HUES48 (cell line): ENCODE data around the gene ANKMY2.

Experiments
- H3K27ac ChIP-seq: one replicate; pipeline ENCODE4 v1.7.0; 2013; ENCODE audit warnings: low read depth, low read length, inconsistent platforms
- H3K27me3 ChIP-seq: 2 replicates; pipeline ENCODE4 v1.6.1; 2013; ENCODE audit warnings: mild to moderate bottlenecking, low read length; ENCODE audit not compliant: control insufficient read depth, insufficient read depth
- H3K36me3 ChIP-seq: 2 replicates; pipeline ENCODE4 v1.6.1; 2013; ENCODE audit warnings: low read length; ENCODE audit not compliant: control insufficient read depth, insufficient read depth
- H3K4me1 ChIP-seq: 2 replicates; pipeline ENCODE4 v1.6.1; 2013; ENCODE audit warnings: mild to moderate bottlenecking, low read length; ENCODE audit not compliant: control insufficient read depth, insufficient read depth
- H3K4me3 ChIP-seq: 2 replicates; pipeline ENCODE4 v1.5.1; 2013; ENCODE audit warnings: mild to moderate bottlenecking, low read depth, low read length
- H3K9ac ChIP-seq: 2 replicates; pipeline ENCODE4 v1.6.1; 2013; ENCODE audit warnings: mild to moderate bottlenecking, low read depth, low read length, moderate library complexity
- H3K9me3 ChIP-seq: 2 replicates; pipeline ENCODE4 v1.6.1; 2013; ENCODE audit warnings: low read length; ENCODE audit not compliant: control insufficient read depth, insufficient read depth

ANKMY2 gene

DNA sequence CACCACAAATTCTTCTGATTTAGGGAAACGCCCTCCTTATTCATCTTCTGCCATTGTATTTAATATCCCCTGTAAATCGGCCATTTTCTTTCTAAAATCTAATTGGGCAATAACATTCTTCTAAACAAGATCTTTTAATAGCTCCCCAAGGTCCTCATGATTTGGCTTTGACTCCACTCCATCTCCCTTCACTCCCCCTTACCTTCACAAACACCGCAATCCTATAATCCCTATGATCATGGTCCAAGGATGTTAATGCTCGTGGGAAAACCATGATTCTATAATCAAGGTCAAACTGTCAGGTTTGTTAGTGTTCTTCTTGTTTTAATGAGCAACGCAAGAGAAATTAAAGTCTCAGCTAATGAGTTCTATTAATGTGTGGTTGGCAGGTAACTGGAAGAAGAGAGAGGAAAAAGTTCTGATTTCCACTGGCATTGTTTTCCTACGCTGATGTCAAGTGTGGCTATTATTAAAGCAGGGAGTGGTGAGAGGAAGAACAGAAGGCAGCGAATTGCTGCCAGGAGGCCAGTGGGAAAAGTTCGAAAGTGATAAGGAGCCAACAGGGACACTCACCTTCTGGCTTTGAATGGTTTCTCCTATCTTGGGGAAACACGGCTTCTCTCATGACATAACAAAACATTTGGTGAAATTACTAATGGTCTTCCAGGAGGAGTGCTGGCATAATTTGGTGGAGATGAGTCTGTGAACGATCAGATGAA is 90.9 kb downstream of the ANKMY2 start:
- no peaks in the 10 kb centered on the region for H3K36me3 ChIP-seq
- no peaks in the 10 kb centered on the region for H3K27me3 ChIP-seq
- no peak overlapping the region for H3K27ac ChIP-seq
- H3K9me3 ChIP-seq = no peaks in the 10 kb centered on the region
- no peak overlapping the region for H3K4me3 ChIP-seq
- no peaks in the 10 kb centered on the region for H3K4me1 ChIP-seq
- no peak overlapping the region for H3K9ac ChIP-seq

DNA sequence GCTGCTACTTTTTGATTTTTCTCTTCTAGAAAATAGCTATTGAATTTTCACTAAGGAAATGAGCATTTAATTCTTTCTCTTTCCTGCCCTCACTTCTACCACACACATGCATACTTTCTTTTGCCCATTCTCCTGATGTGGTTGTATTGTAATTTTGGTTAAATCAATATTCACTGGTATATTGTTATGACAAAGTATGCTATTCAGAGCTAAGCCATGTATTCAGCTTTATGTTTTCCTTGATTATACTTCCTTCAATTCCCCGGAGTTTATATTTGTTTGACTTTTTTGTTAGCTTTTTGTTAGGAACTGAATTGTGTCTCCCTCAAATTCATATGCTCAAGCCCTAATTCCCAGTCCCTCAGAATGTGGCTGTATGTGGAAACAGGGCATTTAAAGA is 94.9 kb downstream of the ANKMY2 start:
- no peaks in the 10 kb centered on the region for H3K36me3 ChIP-seq
- H3K9ac ChIP-seq = no peak overlapping the region
- H3K27me3 ChIP-seq = no peaks in the 10 kb centered on the region
- H3K27ac ChIP-seq = no peak overlapping the region
- H3K4me3 ChIP-seq = no peak overlapping the region
- H3K4me1 ChIP-seq = no peaks in the 10 kb centered on the region
- H3K9me3 ChIP-seq = no peaks in the 10 kb centered on the region
